Hepatocyte (in vitro differentiated cells): ENCODE results near the gene SPINDOC. TPM values are rescaled to one million over a fixed set of nuclear protein-coding genes. Genes with fewer than 3 reads are reported as not detected.

Experiments
- DNase-seq: peaks from one replicate; pipeline ENCODE4 v3.0.0-alpha.2; 2016; ENCODE audit warnings: low spot score
- H2AFZ ChIP-seq: fragments of 200-600 bp; sonication (generic); 2 replicates; pipeline ENCODE4 v1.6.0; 2016; ENCODE audit warnings: antibody characterized with exemption, mild to moderate bottlenecking
- H3K27ac ChIP-seq: fragments of 200-600 bp; sonication (generic); 2 replicates; pipeline ENCODE4 v1.5.1; 2016; ENCODE audit warnings: mild to moderate bottlenecking
- H3K27me3 ChIP-seq: fragments of 200-600 bp; sonication (generic); 2 replicates; pipeline ENCODE4 v1.6.1; 2016
- H3K36me3 ChIP-seq: fragments of 200-600 bp; sonication (generic); replicated peaks from 2 replicates; pipeline ENCODE4 v1.5.1; 2016; ENCODE audit warnings: low read depth; ENCODE audit not compliant: insufficient read depth
- H3K4me1 ChIP-seq: fragments of 200-600 bp; sonication (generic); 2 replicates; pipeline ENCODE4 v1.5.1; 2016; ENCODE audit warnings: mild to moderate bottlenecking, moderate library complexity; ENCODE audit not compliant: insufficient read depth
- H3K4me2 ChIP-seq: fragments of 200-600 bp; sonication (generic); 2 replicates; pipeline ENCODE4 v1.6.0; 2016
- H3K4me3 ChIP-seq: fragments of 200-600 bp; sonication (generic); 2 replicates; pipeline ENCODE4 v1.5.1; 2016; ENCODE audit warnings: mild to moderate bottlenecking
- H3K79me2 ChIP-seq: fragments of 200-600 bp; sonication (generic); 2 replicates; pipeline ENCODE4 v1.6.0; 2017; ENCODE audit warnings: mild to moderate bottlenecking
- H3K9me2 ChIP-seq: fragments of 200-600 bp; sonication (generic); replicated peaks from 2 replicates; pipeline ENCODE4 v1.6.0; 2017; ENCODE audit warnings: mild to moderate bottlenecking; ENCODE audit not compliant: insufficient read depth
- H3K9me3 ChIP-seq: fragments of 200-600 bp; sonication (generic); 2 replicates; pipeline ENCODE4 v1.5.1; 2016; ENCODE audit warnings: low read depth, mild to moderate bottlenecking
- H4K20me1 ChIP-seq: fragments of 200-600 bp; sonication (generic); 2 replicates; pipeline ENCODE4 v1.6.0; 2016; ENCODE audit warnings: mild to moderate bottlenecking; ENCODE audit not compliant: insufficient read depth, poor library complexity, severe bottlenecking
- EZH2 ChIP-seq: fragments of 200-600 bp; sonication (generic); IDR thresholded peaks from 2 replicates; pipeline ENCODE4 v1.6.1; 2016; ENCODE audit warnings: antibody characterized with exemption, mild to moderate bottlenecking, borderline replicate concordance
- EZH2phosphoT487 ChIP-seq: fragments of 200-600 bp; sonication (generic); IDR thresholded peaks from one replicate; pipeline ENCODE4 v1.6.1; 2018; ENCODE audit warnings: antibody characterized with exemption, mild to moderate bottlenecking, low read depth, moderate library complexity; ENCODE audit not compliant: unreplicated experiment, severe bottlenecking
- WGBS: methylation state at CpG from one replicate; pipeline ENCODE4 v1.1.6; 2016; ENCODE audit warnings: low lambda C conversion rate; ENCODE audit errors: missing lambda C conversion rate; 5-methylcytosine and 5-hydroxymethylcytosine counted together
- polyA plus RNA-seq: library from polyadenylated mRNA; unstranded; fragments of >200 nt; fragmentation: Nextera tagmentation; extraction: Ambion mirVana; gene quantifications from 2 replicates; pipeline ENCODE4 v1.2.1, GENCODE V29; 2016
- total RNA-seq: library from RNA; depleted of rRNA; stranded (reverse); fragments of >200 nt; gene quantifications from 2 replicates; pipeline ENCODE4 v1.2.3, GENCODE V29; 2014
- TF ChIP-seq, protein P1 (sequence below): fragments of 200-600 bp; sonication (generic); IDR thresholded peaks from 2 replicates; pipeline ENCODE4 v1.5.1; 2016; ENCODE audit warnings: antibody characterized with exemption, mild to moderate bottlenecking; ENCODE audit not compliant: poor library complexity

Gene SPINDOC
- total and polyA plus RNA-seq, 2 experiments from 2014 or later, result 9.9 to 24.0 TPM

DNA sequence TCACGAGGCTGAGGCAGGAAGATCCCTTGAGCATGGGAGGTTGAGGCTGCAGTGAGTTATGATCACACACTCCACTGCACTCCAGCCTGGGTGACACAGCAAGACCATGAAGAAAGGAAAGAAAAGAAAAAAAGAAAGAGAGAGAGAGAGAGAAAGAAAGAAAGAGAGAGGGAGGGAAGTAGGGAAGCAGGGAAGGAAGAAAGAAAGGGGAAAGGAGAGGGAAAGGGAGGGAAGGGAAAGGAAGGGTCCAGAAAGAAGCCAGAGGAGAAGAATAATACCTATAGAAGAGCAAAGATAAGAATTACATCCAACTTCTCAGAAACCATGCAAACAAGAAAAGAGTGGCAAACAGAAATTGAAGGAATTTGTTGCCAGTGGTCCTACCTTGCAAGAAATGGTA lies 27.4 kb upstream of the SPINDOC start:
- WGBS, result 90% methylated on average over 1 of the region's 1 CpG

DNA sequence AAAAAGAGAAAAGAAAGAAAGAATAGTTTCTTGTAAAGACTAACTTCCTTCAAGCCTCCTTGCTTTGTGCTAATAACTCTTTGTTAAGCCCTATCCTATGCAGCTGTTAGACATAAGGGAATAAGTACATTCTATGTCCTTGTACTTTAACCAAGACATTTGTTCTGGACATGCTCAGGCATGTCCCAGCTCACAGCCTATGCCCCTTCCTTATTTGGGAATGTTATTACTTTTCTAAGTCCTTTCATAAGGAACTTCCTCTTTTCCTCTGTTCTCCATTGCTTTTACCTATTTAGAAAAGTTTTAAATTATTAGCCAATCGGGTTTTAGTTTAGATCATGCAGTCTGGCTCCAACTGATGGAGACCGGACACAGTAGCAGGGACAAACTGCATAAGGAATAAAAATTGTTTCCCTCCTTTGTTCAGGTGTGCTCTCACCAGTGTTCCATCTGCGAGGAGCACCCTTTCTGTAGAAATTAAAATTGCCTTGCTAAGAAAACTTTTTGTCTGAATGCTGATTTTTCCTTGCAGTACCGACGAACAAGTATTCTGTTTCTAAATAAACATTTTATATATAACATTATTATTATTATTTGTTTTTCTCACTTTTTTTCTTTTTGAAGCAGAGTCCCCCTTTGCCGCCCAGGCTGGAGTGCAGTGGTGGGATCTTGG lies 21.6 kb upstream of the SPINDOC start:
- H3K27ac ChIP-seq, result peak overlapping the region; percentile 94
- no peaks in the 10 kb centered on the region for H3K9me3 ChIP-seq
- no peak for DNase-seq
- H3K4me2 ChIP-seq, result no peak overlapping the region
- no peak overlapping the region for H2AFZ ChIP-seq
- H3K27me3 ChIP-seq, result no peaks in the 10 kb centered on the region
- H4K20me1 ChIP-seq, result no peaks in the 10 kb centered on the region
- H3K9me2 ChIP-seq, result no peaks in the 10 kb centered on the region
- no peaks in the 10 kb centered on the region for H3K36me3 ChIP-seq
- H3K4me1 ChIP-seq, result peaks cover 10% of the 10 kb centered on the region
- WGBS, result 76% methylated on average over 6 of the region's 6 CpGs
- no peaks in the 10 kb centered on the region for H3K79me2 ChIP-seq
- TF ChIP-seq, protein P1, sequence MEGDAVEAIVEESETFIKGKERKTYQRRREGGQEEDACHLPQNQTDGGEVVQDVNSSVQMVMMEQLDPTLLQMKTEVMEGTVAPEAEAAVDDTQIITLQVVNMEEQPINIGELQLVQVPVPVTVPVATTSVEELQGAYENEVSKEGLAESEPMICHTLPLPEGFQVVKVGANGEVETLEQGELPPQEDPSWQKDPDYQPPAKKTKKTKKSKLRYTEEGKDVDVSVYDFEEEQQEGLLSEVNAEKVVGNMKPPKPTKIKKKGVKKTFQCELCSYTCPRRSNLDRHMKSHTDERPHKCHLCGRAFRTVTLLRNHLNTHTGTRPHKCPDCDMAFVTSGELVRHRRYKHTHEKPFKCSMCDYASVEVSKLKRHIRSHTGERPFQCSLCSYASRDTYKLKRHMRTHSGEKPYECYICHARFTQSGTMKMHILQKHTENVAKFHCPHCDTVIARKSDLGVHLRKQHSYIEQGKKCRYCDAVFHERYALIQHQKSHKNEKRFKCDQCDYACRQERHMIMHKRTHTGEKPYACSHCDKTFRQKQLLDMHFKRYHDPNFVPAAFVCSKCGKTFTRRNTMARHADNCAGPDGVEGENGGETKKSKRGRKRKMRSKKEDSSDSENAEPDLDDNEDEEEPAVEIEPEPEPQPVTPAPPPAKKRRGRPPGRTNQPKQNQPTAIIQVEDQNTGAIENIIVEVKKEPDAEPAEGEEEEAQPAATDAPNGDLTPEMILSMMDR, result no peak
- no peak for TF ChIP-seq EZH2phosphoT487
- no peak for TF ChIP-seq EZH2
- no peak overlapping the region for H3K4me3 ChIP-seq

More for the DNA sequence above, 27.4 kb upstream of the SPINDOC start:
- Histone ChIP-seq H3K9me3 (no peaks in the 10 kb centered on the region), H3K4me2 (no peak overlapping the region), H4K20me1 (no peaks in the 10 kb centered on the region), H3K27ac (no peak overlapping the region), H3K79me2 (no peaks in the 10 kb centered on the region), H3K4me3 (no peak overlapping the region), H3K4me1 (peaks cover 11% of the 10 kb centered on the region), H3K27me3 (no peaks in the 10 kb centered on the region), H3K9me2 (no peaks in the 10 kb centered on the region), H3K36me3 (no peaks in the 10 kb centered on the region), H2AFZ (no peak overlapping the region)
- TF ChIP-seq EZH2, result no peak
- no peak for TF ChIP-seq EZH2phosphoT487
- TF ChIP-seq, protein P1, result no peak
- DNase-seq, result no peak

DNA sequence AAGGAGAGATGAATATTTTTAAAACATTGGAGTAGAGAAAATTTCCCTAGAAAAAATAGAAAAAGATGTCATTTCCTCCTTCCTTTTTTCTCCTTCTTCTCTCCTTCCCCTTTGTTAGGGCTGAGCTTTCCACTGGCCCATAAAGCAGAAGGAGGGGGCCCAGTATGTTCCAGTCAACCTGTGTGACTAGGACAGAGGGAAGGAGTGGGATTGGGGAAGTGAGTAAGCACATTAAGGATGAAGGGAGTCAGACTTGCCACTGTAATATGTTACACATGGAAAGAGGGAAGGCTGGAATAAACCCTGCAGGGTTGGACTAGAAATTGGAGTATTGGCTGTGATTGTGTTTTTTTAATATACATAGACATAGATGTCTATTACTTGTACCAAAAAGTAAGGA lies 20.1 kb upstream of the SPINDOC start:
- no peaks in the 10 kb centered on the region for H3K27me3 ChIP-seq
- H3K9me2 ChIP-seq, result no peaks in the 10 kb centered on the region

More for the DNA sequence above, 20.1 kb upstream of the SPINDOC start:
- H3K9me3 ChIP-seq, result no peaks in the 10 kb centered on the region
- H3K79me2 ChIP-seq, result no peaks in the 10 kb centered on the region
- H3K4me3 ChIP-seq, result no peak overlapping the region
- H3K4me2 ChIP-seq, result no peak overlapping the region
- TF ChIP-seq EZH2phosphoT487 (no peak), EZH2 (no peak)
- TF ChIP-seq, protein P1, result no peak
- no peaks in the 10 kb centered on the region for H3K36me3 ChIP-seq
- no peak overlapping the region for H2AFZ ChIP-seq
- no peaks in the 10 kb centered on the region for H4K20me1 ChIP-seq
- H3K4me1 ChIP-seq, result peaks cover 10% of the 10 kb centered on the region
- H3K27ac ChIP-seq, result no peak overlapping the region
- no peak for DNase-seq
